ENCODE results near the gene SUPT6H.

GRCh38 chr17:28675490-28675889 is 13.5 kb downstream of the SUPT6H start:
- TF ChIP-seq EP300 (IDR thresholded peaks at IDR 0.05) (no peak), RCOR1 (IDR thresholded peaks at IDR 0.05; ENCODE audit: low read depth, low read length) (no peak), PBX3 (IDR thresholded peaks at IDR 0.05) (no peak), JUN (IDR thresholded peaks at IDR 0.05) (no peak), RARB (CRISPR knock-in tag; IDR thresholded peaks at IDR 0.05) (no peak), POLR2A (IDR thresholded peaks at IDR 0.05; ENCODE audit: low read length) (no peak), RAD21 (conservative IDR thresholded peaks at IDR 0.05 in 1 of 2, IDR thresholded peaks at IDR 0.05 in 1 of 2) (no peak), HOXB13 (CRISPR knock-in tag; IDR thresholded peaks at IDR 0.05; ENCODE audit: low read depth) (no peak), SREBF2 (IDR thresholded peaks at IDR 0.05) (no peak), NFE2L2 (conservative IDR thresholded peaks at IDR 0.05; ENCODE audit: low read length) (no peak), ZNF302 (CRISPR knock-in tag; IDR thresholded peaks at IDR 0.05) (no peak)
- TF ChIP-seq, protein P1, sequence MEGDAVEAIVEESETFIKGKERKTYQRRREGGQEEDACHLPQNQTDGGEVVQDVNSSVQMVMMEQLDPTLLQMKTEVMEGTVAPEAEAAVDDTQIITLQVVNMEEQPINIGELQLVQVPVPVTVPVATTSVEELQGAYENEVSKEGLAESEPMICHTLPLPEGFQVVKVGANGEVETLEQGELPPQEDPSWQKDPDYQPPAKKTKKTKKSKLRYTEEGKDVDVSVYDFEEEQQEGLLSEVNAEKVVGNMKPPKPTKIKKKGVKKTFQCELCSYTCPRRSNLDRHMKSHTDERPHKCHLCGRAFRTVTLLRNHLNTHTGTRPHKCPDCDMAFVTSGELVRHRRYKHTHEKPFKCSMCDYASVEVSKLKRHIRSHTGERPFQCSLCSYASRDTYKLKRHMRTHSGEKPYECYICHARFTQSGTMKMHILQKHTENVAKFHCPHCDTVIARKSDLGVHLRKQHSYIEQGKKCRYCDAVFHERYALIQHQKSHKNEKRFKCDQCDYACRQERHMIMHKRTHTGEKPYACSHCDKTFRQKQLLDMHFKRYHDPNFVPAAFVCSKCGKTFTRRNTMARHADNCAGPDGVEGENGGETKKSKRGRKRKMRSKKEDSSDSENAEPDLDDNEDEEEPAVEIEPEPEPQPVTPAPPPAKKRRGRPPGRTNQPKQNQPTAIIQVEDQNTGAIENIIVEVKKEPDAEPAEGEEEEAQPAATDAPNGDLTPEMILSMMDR (IDR thresholded peaks at IDR 0.05), result no peak
- TF ChIP-seq, protein P2, sequence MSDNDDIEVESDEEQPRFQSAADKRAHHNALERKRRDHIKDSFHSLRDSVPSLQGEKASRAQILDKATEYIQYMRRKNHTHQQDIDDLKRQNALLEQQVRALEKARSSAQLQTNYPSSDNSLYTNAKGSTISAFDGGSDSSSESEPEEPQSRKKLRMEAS (IDR thresholded peaks at IDR 0.05), result no peak
- TF ChIP-seq, protein P3, sequence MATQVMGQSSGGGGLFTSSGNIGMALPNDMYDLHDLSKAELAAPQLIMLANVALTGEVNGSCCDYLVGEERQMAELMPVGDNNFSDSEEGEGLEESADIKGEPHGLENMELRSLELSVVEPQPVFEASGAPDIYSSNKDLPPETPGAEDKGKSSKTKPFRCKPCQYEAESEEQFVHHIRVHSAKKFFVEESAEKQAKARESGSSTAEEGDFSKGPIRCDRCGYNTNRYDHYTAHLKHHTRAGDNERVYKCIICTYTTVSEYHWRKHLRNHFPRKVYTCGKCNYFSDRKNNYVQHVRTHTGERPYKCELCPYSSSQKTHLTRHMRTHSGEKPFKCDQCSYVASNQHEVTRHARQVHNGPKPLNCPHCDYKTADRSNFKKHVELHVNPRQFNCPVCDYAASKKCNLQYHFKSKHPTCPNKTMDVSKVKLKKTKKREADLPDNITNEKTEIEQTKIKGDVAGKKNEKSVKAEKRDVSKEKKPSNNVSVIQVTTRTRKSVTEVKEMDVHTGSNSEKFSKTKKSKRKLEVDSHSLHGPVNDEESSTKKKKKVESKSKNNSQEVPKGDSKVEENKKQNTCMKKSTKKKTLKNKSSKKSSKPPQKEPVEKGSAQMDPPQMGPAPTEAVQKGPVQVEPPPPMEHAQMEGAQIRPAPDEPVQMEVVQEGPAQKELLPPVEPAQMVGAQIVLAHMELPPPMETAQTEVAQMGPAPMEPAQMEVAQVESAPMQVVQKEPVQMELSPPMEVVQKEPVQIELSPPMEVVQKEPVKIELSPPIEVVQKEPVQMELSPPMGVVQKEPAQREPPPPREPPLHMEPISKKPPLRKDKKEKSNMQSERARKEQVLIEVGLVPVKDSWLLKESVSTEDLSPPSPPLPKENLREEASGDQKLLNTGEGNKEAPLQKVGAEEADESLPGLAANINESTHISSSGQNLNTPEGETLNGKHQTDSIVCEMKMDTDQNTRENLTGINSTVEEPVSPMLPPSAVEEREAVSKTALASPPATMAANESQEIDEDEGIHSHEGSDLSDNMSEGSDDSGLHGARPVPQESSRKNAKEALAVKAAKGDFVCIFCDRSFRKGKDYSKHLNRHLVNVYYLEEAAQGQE (IDR thresholded peaks at IDR 0.05), result no peak

All from A549 (cell line).